ENCODE measurements around the gene TACC2.

DNA sequence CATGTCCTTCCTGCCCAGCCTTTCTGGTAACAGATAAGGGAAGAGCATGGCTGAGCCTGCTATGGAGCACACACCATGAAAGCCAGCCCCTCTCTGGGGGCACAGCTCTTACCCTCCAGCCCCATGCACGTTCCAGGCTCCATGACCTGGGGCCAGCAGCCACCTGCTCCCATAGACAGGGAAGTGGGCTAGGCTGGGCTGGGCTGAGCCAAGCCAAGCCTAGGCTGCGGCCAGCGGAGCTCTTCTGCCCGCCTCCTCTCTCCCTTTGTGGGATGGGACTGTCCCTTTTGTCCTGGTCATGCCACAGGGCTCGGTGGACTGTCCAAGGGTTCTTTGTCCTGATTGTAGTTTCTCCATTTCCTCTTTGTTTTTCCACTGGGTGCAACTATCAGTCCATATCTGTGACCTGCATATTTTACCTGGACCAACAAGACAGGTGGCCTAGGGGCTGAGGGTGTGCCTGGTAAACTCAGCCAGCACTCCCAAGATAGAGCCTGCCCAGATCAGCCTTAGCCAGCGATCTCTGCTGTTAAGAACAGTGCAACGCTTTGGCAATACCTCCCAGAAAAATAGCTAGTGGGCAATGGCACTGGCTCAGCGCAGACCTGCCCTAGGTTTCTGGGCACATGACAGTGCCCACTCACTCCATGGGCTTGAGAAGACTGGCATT is 184.9 kb downstream of the TACC2 start:
- TF ChIP-seq, protein P1, sequence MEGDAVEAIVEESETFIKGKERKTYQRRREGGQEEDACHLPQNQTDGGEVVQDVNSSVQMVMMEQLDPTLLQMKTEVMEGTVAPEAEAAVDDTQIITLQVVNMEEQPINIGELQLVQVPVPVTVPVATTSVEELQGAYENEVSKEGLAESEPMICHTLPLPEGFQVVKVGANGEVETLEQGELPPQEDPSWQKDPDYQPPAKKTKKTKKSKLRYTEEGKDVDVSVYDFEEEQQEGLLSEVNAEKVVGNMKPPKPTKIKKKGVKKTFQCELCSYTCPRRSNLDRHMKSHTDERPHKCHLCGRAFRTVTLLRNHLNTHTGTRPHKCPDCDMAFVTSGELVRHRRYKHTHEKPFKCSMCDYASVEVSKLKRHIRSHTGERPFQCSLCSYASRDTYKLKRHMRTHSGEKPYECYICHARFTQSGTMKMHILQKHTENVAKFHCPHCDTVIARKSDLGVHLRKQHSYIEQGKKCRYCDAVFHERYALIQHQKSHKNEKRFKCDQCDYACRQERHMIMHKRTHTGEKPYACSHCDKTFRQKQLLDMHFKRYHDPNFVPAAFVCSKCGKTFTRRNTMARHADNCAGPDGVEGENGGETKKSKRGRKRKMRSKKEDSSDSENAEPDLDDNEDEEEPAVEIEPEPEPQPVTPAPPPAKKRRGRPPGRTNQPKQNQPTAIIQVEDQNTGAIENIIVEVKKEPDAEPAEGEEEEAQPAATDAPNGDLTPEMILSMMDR (conservative IDR thresholded peaks at IDR 0.05): no peak
- TF ChIP-seq ZFX (IDR thresholded peaks at IDR 0.05): no peak
